NCI-H1436 (cell line): ENCODE results near the gene CAMK4.

Experiments
- DNase-seq: peaks from one replicate; lab custom pipeline; 2025; lab: John Stamatoyannopoulos, UW

The CAMK4 gene

DNA sequence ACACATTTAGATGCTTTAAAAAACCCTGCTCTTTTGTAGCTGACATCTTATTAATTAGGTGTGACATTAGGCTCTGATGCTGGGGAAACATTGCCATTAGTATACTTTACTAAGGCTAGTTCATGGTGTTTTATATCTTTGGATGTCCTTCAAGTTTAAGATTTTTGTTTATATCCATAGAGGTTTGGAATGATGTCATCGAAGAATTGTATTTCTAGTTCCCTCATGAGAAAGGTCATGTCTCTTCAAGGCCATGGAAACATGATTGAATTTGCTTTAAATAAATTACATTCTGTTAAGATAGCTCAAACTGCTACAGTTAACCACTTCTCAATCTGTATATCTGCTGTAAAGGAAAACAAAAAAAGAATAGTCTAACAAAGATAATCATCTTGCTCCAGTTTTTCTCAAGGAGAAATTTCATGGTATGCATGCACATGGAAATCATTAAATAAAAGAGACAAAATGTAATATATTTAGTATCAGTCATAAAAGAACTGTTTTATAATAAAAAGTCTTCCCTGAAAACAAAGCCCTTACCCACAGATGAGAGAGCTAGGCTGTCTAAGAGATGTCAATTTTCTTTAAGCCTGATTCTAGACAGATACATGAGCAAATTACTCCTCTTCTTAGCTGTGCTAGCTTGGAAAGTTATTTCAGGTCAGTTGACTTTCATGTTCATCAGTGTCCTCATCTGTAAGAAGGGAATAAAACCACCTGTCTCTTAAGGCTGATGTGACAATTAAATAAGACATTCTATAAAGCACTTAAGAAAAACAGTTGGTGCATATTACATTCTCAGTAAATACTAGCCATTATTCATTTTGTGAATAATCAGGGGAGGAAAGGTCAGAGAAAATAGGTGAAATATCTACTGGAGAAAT, 313.2 kb downstream of the CAMK4 start:
- DNase-seq: no peak
